MCF 10A (cell line): ENCODE results near the gene KRT222. TPM values are rescaled to one million over a fixed set of nuclear protein-coding genes. Genes with fewer than 3 reads are reported as not detected.

Experiments
- BruUV-seq: library from RNA; stranded (reverse); fragments of 400-500 nt; replicated peaks from 2 replicates; lab custom pipeline; 2021; lab: Mats Ljungman, UMichigan
- CTCF ChIA-PET: fragments of 300-600 bp; sonication (Branson Sonifier 250); formaldehyde crosslinking; extraction: SDS; loops from one replicate; lab custom pipeline; 2021; ENCODE audit warnings: antibody characterized with exemption, inconsistent platforms; lab: Yijun Ruan, JAX
- POLR2A ChIA-PET: fragments of 300-600, 350-650 bp; sonication (Branson Sonifier 250); formaldehyde crosslinking; extraction: SDS; loops from one replicate; lab custom pipeline; 2020; ENCODE audit warnings: antibody characterized with exemption, inconsistent platforms; lab: Yijun Ruan, JAX
- DNase-seq: peaks from one replicate; pipeline ENCODE4 v3.0.0-alpha.2; 2018; ENCODE audit not compliant: unreplicated experiment
- H3K27ac Mint-ChIP-seq: one replicate; pipeline ENCODE4 v1.8.0; 2022; ENCODE audit warnings: mild to moderate bottlenecking, low read depth, mixed read lengths; ENCODE audit not compliant: unreplicated experiment
- H3K27me3 Mint-ChIP-seq: one replicate; pipeline ENCODE4 v1.8.0; 2022; ENCODE audit warnings: mixed read lengths; ENCODE audit not compliant: insufficient read depth, unreplicated experiment
- H3K36me3 Mint-ChIP-seq: one replicate; pipeline ENCODE4 v1.8.0; 2022; ENCODE audit warnings: mild to moderate bottlenecking, moderate library complexity, mixed read lengths; ENCODE audit not compliant: insufficient read depth, unreplicated experiment
- H3K4me1 Mint-ChIP-seq: one replicate; pipeline ENCODE4 v1.8.0; 2022; ENCODE audit warnings: mixed read lengths; ENCODE audit not compliant: insufficient read depth, unreplicated experiment
- H3K4me3 Mint-ChIP-seq: one replicate; pipeline ENCODE4 v1.8.0; 2022; ENCODE audit warnings: mild to moderate bottlenecking, moderate library complexity, mixed read lengths; ENCODE audit not compliant: unreplicated experiment
- H3K9me3 Mint-ChIP-seq: one replicate; pipeline ENCODE4 v1.8.0; 2022; ENCODE audit warnings: mixed read lengths; ENCODE audit not compliant: unreplicated experiment
- intact Hi-C: fragments of 100-400 bp; cut with micrococcal nuclease; formaldehyde crosslinking; loops from 2 replicates; pipeline ENCODE4 v1.14.1; 2022
- total RNA-seq: library from RNA; stranded (reverse); gene quantifications from 2 replicates; pipeline ENCODE4 v1.2.3, GENCODE V29; 2022
- TF ChIP-seq, protein P1 (sequence below): fragments of 200-600 bp; IDR thresholded peaks from one replicate; pipeline ENCODE4 v1.8.0; 2022; ENCODE audit warnings: antibody characterized with exemption, mild to moderate bottlenecking; ENCODE audit not compliant: unreplicated experiment

KRT222 gene
- total RNA-seq, 1 experiment from 2014 or later, result 0.49 TPM

DNA sequence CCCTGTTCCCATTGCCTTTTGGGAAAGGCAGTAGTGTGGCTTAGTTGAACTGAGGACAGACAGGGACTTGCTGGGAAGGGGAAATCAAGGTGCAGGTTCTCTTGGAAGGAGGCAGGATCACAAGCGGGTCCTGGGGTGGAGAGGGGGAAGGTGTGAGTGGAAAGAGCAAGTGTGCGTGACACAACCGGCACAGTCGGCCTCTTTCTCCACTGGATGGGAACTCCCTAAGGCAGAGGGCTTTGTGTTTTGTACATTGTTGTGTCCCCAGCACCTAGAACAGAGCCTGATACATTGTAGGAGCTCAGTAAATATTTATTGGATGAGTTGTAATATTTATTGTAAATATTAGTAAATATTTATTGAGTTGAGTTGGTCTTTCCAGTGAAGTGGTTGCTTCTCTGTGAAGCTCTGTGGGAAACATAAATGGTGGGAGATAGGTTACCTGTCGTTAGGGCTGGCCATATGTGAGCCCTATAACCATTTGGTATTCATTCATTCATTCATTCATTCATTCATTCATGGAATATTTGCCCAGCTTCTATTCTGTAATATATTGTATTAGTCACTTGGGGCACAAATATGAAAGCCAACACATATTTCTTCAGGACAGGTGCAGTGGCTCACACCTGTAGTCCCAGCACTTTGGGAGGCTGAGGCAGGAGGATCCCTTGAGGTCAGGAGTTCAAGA is 51.4 kb downstream of the KRT222 start:
- ChIA-PET CTCF (interaction anchor here (0.5 to 4.6 kb wide), 5 partner anchors 11 to 1189 kb away, joined by 3 to 68 read pairs (median 4); no protein-coding TSS in a partner anchor), POLR2A (interaction anchor here (0.6 kb wide), 2 partner anchors 33 to 150 kb away, joined by 3 read pairs; no protein-coding TSS in a partner anchor)
- H3K36me3 Mint-ChIP-seq, result peaks cover 6% of the 10 kb centered on the region
- H3K27me3 Mint-ChIP-seq, result peaks cover 68% of the 10 kb centered on the region
- H3K27ac Mint-ChIP-seq, result no peak overlapping the region
- BruUV-seq, result no TSS peak
- no peaks in the 10 kb centered on the region for H3K9me3 Mint-ChIP-seq
- no peak for DNase-seq
- H3K4me1 Mint-ChIP-seq, result no peaks in the 10 kb centered on the region
- no peak overlapping the region for H3K4me3 Mint-ChIP-seq
- intact Hi-C loops, result loop anchor here (2.0 kb wide), 1 partner anchor 105 kb away; no protein-coding TSS in a partner anchor
- TF ChIP-seq, protein P1, sequence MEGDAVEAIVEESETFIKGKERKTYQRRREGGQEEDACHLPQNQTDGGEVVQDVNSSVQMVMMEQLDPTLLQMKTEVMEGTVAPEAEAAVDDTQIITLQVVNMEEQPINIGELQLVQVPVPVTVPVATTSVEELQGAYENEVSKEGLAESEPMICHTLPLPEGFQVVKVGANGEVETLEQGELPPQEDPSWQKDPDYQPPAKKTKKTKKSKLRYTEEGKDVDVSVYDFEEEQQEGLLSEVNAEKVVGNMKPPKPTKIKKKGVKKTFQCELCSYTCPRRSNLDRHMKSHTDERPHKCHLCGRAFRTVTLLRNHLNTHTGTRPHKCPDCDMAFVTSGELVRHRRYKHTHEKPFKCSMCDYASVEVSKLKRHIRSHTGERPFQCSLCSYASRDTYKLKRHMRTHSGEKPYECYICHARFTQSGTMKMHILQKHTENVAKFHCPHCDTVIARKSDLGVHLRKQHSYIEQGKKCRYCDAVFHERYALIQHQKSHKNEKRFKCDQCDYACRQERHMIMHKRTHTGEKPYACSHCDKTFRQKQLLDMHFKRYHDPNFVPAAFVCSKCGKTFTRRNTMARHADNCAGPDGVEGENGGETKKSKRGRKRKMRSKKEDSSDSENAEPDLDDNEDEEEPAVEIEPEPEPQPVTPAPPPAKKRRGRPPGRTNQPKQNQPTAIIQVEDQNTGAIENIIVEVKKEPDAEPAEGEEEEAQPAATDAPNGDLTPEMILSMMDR, result no peak

DNA sequence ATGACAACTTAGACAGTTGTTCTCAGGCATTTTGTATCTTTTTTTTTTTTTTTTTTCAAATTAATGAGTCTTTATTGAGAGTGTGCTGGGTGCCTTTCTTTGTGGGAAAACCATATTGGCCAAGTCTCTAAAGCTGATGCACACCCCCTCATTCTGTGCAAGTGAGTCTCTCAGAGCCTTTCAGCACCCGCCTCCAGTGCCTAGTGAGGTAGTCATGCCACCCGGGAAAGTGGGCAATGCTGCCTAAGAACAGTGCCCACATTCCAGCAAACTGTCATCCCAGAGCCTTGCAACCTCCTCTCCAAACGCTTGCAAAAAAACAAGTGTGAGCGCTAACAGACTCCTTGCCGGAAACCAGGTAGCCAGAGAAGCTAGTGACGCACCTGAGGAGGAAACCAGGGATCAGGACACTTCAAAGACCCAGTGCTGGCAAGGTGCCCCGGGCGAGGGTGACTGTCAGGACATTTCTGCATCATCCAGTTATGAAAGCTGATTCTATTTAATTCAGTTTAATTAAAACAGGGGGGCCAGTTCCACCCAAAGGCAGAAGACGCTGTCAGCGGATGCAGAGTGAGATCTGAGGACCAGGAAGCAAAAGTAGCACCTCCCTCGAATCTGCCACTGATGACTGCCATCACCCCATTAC is 52.3 kb downstream of the KRT222 start:
- peaks cover 6% of the 10 kb centered on the region for H3K36me3 Mint-ChIP-seq
- POLR2A ChIA-PET, result interaction anchor here (0.6 kb wide), 1 partner anchor 34 kb away, joined by 3 read pairs; no protein-coding TSS in a partner anchor
- H3K27me3 Mint-ChIP-seq, result peaks cover 68% of the 10 kb centered on the region
- no peaks in the 10 kb centered on the region for H3K4me1 Mint-ChIP-seq
- H3K9me3 Mint-ChIP-seq, result no peaks in the 10 kb centered on the region
- no peak overlapping the region for H3K27ac Mint-ChIP-seq
- peak; percentile 25 for DNase-seq
- no TSS peak for BruUV-seq
- no peak overlapping the region for H3K4me3 Mint-ChIP-seq
- intact Hi-C loops, result no loop called here
- CTCF ChIA-PET, result no interaction called here
- TF ChIP-seq, protein P1, result no peak

GRCh38 chr17:40611840-40612474 is 53.0 kb downstream of the KRT222 start:
- intact Hi-C loops, result no loop called here
- ChIA-PET CTCF (interaction anchor here (0.7 kb wide), 1 partner anchor 114 kb away, joined by 3 read pairs; no protein-coding TSS in a partner anchor), POLR2A (no interaction called here)
- Mint-ChIP-seq H3K4me1 (no peaks in the 10 kb centered on the region), H3K27ac (no peak overlapping the region), H3K9me3 (no peaks in the 10 kb centered on the region), H3K4me3 (no peak overlapping the region), H3K36me3 (peaks cover 6% of the 10 kb centered on the region), H3K27me3 (peaks cover 63% of the 10 kb centered on the region)
- DNase-seq, result no peak
- TF ChIP-seq, protein P1, result no peak
- BruUV-seq, result no TSS peak

DNA sequence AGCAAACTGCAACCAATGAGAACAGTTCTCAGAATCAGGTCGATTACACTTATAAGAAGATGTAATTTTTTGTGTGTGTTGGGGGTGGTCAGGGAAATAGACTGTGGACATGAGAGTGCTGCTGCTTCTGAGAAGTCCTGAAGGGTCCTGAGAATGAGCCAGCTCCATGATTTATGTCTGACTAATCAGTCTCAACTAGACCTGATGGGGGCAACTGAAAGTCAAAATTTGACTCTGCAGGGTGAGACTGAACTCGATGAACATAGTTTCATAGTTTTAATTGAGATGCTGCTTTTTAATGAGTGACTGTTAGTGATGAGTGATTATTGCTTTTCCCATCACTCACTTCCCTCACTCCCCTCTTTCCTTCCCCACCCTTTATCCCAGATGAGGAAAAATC is 54.6 kb downstream of the KRT222 start:
- TF ChIP-seq, protein P1, result no peak
- no peaks in the 10 kb centered on the region for H3K9me3 Mint-ChIP-seq
- H3K4me1 Mint-ChIP-seq, result no peaks in the 10 kb centered on the region
- H3K27me3 Mint-ChIP-seq, result peaks cover 47% of the 10 kb centered on the region
- H3K4me3 Mint-ChIP-seq, result no peak overlapping the region
- no peak overlapping the region for H3K27ac Mint-ChIP-seq
- POLR2A ChIA-PET, result no interaction called here
- CTCF ChIA-PET, result interaction anchor here (0.8 to 2.4 kb wide), 3 partner anchors 9 to 342 kb away, joined by 4 to 14 read pairs (median 4); no protein-coding TSS in a partner anchor
- H3K36me3 Mint-ChIP-seq, result no peaks in the 10 kb centered on the region
- no peak for DNase-seq
- no TSS peak for BruUV-seq
- intact Hi-C loops, result no loop called here
